H1 (cell line): ENCODE data around the gene NUDT7. TPM values are rescaled to one million over a fixed set of nuclear protein-coding genes. Genes with fewer than 3 reads are reported as not detected.

Source experiments
- ASH2L ChIP-seq: fragments of 200-600, 300-600 bp; sonication (generic); IDR thresholded peaks from one replicate; pipeline ENCODE4 v1.7.1; 2017; ENCODE audit warnings: low read length
- EP300 ChIP-seq, 2 experiments: IDR thresholded peaks; 1 replicate in 1 of 2; 2 replicates in 1 of 2; pipeline ENCODE4 v1.6.1; 2011 to 2012; ENCODE audit warnings: low read depth in 2 of 2, low read length in 2 of 2, mild to moderate bottlenecking in 2 of 2, borderline replicate concordance in 1 of 2, inconsistent platforms in 1 of 2, moderate library complexity in 1 of 2
- JUN ChIP-seq: IDR thresholded peaks from 2 replicates; pipeline ENCODE4 v1.6.1; 2011; ENCODE audit warnings: low read depth, mild to moderate bottlenecking, improper control_type of control experiment, low read length
- PHF8 ChIP-seq: fragments of 200-600 bp; sonication (generic); conservative IDR thresholded peaks from 2 replicates; pipeline ENCODE4 v1.7.1; 2012; ENCODE audit warnings: low read depth, mild to moderate bottlenecking, inconsistent platforms, low read length, moderate library complexity
- POLR2A ChIP-seq, 2 experiments: IDR thresholded peaks; 1 replicate in 1 of 2; 2 replicates in 1 of 2; pipeline ENCODE4 v1.6.1; 2011; ENCODE audit warnings: low read depth in 2 of 2, low read length in 2 of 2, mild to moderate bottlenecking in 2 of 2; ENCODE audit errors: control extremely low read depth in 1 of 2
- TEAD4 ChIP-seq: IDR thresholded peaks from 2 replicates; pipeline ENCODE4 v1.6.1; 2012; ENCODE audit warnings: low read depth, low read length, inconsistent platforms, mixed read lengths
- polyA plus RNA-seq, 7 experiments: library from polyadenylated mRNA; depleted of rRNA in 3 of 7; stranded (reverse) in 5 of 7; unstranded in 2 of 7; fragments of >200 nt in 5 of 7; fragments of 200-250 nt in 2 of 7; gene quantifications; 1 replicate in 5 of 7; 2 replicates in 1 of 7; 4 replicates in 1 of 7; pipeline versions ENCODE4 v1.2.1 to v1.2.3, GENCODE V29; 2011 to 2013; ENCODE audit warnings: missing spikeins in 2 of 7, mixed read lengths in 2 of 7
- total RNA-seq: library from RNA; stranded (reverse); fragmentation: NEBNext Ultra II Directional; extraction: Animal tissue kit (Norgen Biotek cat#: 25700); gene quantifications from 2 replicates; pipeline ENCODE4 v1.2.1, GENCODE V29; 2021

The NUDT7 gene
- total and polyA plus RNA-seq, 2 of the 8 experiments (the other 6 are each of a cell fraction or from before 2014, with no cell fraction given), result 8.8 to 19.7 TPM

- TF ChIP-seq EP300 (IDR thresholded peaks at IDR 0.05; ENCODE audit: borderline replicate concordance in 1 of 2, low read depth in 2 of 2, low read length in 2 of 2), result no peak
- TF ChIP-seq JUN, result no peak
- TF ChIP-seq TEAD4, result no peak
- TF ChIP-seq POLR2A (IDR thresholded peaks at IDR 0.05; ENCODE audit: control extremely low read depth in 1 of 2, low read depth in 2 of 2, low read length in 2 of 2), result no peak
- no peak for TF ChIP-seq PHF8
- no peak for TF ChIP-seq ASH2L
Observed at GRCh38 chr16:77786186-77786847, 64.0 kb downstream of the NUDT7 start (continued).
